Measurements from ENCODE around the gene CXCL6. TPM values are rescaled to one million over a fixed set of nuclear protein-coding genes. Genes with fewer than 3 reads are reported as not detected.

CXCL6 gene
- total RNA-seq, 1 experiment from 2014 or later = 23.4 TPM

DNA sequence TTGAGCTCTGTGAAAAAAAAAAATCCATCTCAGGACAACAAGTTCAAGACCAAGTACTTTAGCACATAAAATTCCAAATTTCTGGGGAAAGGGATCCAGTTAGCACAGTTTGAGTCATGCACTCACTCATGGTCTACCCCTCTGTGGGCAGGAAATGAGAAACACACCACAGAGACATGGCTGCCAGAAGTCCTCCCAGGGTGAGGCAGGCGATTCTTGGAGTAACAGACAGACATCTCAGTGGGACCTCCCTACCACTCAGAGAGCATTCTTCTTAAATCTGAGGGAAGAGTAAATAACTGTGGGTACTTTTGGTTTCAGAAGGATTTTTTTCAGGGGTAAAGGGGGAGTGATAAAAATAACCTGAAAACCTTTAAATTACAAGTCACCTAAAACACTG lies 46.8 kb downstream of the CXCL6 start:
- Histone ChIP-seq H3K9me3 (ENCODE audit: low read length) (no peaks in the 10 kb centered on the region), H3K9ac (ENCODE audit: low read length) (peak overlapping the region; percentile 10; the same call in 1 of the 2 replicates), H3K4me2 (ENCODE audit: low read length) (peak overlapping the region; percentile 27), H3K79me2 (ENCODE audit: low read length) (no peaks in the 10 kb centered on the region), H3K9me2 (replicated peaks; ENCODE audit: low read length) (no peaks in the 10 kb centered on the region; the same call in 1 of the 2 replicates), H3F3A (ENCODE audit: low read length, unreplicated experiment) (peaks cover 3% of the 10 kb centered on the region), H4K20me1 (ENCODE audit: low read length) (no peaks in the 10 kb centered on the region), H3K36me3 (ENCODE audit: low read depth, low read length) (no peaks in the 10 kb centered on the region), H3K27ac (ENCODE audit: low read length) (peak overlapping the region; percentile 33), H2AFZ (ENCODE audit: low read length) (peak overlapping the region; percentile 29; the same call in 1 of the 2 replicates), H3K4me1 (ENCODE audit: insufficient read depth, low read length) (peaks cover 45% of the 10 kb centered on the region), H3K27me3 (ENCODE audit: low read length) (no peaks in the 10 kb centered on the region), H3K4me3 (ENCODE audit: low read length) (no peak overlapping the region)
- TF ChIP-seq CTCF (conservative IDR thresholded peaks at IDR 0.05; ENCODE audit: low read depth, low read length) = no peak
- TF ChIP-seq EZH2 (IDR thresholded peaks at IDR 0.05; ENCODE audit: low read length, unreplicated experiment) = no peak
- no peak for TF ChIP-seq EZH2phosphoT487 (IDR thresholded peaks at IDR 0.05; ENCODE audit: borderline replicate concordance, low read length)
- DNase-seq (peak; percentile 84), ATAC-seq (peak; percentile 72)
- ChIA-PET POLR2A (ENCODE audit: unreplicated experiment) (no interaction called here), CTCF (interaction anchor here (0.6 kb wide), 1 partner anchor 660 kb away, joined by 3 read pairs; no protein-coding TSS in a partner anchor)
- intact Hi-C loops (cut with micrococcal nuclease) = no loop called here
- no TSS peak for BruUV-seq (replicated peaks)

DNA sequence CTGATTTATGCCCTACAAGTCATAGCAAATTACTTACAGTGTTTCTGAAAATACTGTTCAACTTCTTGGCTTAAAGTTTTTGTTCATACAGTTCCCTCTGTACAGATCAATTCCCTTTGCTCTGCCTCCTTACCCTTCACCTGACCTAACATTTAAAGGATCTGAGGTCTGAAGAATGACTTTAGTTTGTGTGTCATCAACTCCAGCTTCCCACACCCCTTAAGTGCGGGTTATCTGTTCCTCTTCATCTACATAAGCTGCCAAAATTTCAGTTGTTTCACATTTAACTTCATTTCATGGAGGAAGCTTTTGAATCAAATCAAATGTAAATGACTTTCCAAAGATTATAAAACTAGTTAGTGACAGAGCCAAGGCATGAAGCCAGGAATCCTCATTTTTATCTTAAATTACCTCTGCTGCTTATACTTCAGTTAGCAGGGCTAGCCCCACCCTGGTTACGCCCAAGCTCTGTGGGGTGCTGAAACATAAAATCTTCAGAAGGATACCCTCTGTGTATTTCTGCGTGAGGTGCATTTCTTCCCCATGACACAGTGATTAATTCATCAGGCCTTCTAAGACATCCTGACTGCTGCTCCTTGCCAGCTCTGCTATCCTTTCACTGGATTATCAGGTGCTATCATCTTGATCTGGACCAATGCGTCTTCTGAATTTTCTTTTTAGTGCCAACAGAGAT lies 49.2 kb downstream of the CXCL6 start:
- H3F3A ChIP-seq (ENCODE audit: low read length, unreplicated experiment) = peaks cover 3% of the 10 kb centered on the region
- H3K9me2 ChIP-seq (replicated peaks; ENCODE audit: low read length) = no peaks in the 10 kb centered on the region; the same call in 1 of the 2 replicates
- H3K9me3 ChIP-seq (ENCODE audit: low read length) = no peaks in the 10 kb centered on the region
- H3K9ac ChIP-seq (ENCODE audit: low read length) = peak overlapping the region; percentile 1; the same call in 1 of the 2 replicates
- H3K36me3 ChIP-seq (ENCODE audit: low read depth, low read length) = no peaks in the 10 kb centered on the region
- no TSS peak for BruUV-seq (replicated peaks)
- intact Hi-C loops (cut with micrococcal nuclease) = no loop called here
- H2AFZ ChIP-seq (ENCODE audit: low read length) = peak overlapping the region; percentile 71
- no peaks in the 10 kb centered on the region for H3K79me2 ChIP-seq (ENCODE audit: low read length)
- peak overlapping the region; percentile 34 for H3K4me3 ChIP-seq (ENCODE audit: low read length)
- ChIA-PET POLR2A (ENCODE audit: unreplicated experiment) (interaction anchor here (0.7 kb wide), 1 partner anchor 32 kb away, joined by 3 read pairs; no protein-coding TSS in a partner anchor), CTCF (no interaction called here)
- TF ChIP-seq EZH2 (IDR thresholded peaks at IDR 0.05; ENCODE audit: low read length, unreplicated experiment) (no peak), CTCF (conservative IDR thresholded peaks at IDR 0.05; ENCODE audit: low read depth, low read length) (no peak), EZH2phosphoT487 (IDR thresholded peaks at IDR 0.05; ENCODE audit: borderline replicate concordance, low read length) (no peak)
- DNase-seq (peak; percentile 88), ATAC-seq (peak; percentile 91)
- peak overlapping the region; percentile 70 for H3K4me2 ChIP-seq (ENCODE audit: low read length)
- H3K27ac ChIP-seq (ENCODE audit: low read length) = peak overlapping the region; percentile 63
- peaks cover 53% of the 10 kb centered on the region for H3K4me1 ChIP-seq (ENCODE audit: insufficient read depth, low read length)
- H3K27me3 ChIP-seq (ENCODE audit: low read length) = no peaks in the 10 kb centered on the region
- no peaks in the 10 kb centered on the region for H4K20me1 ChIP-seq (ENCODE audit: low read length)

Other genes starting within 250 kb of the CXCL6 start
- gene RASSF6, start 216.2 kb upstream of the CXCL6 start, total RNA-seq (2014; rRNA removed) = 0.69 and 1.1 TPM in 2 replicates
- 360 and 477 TPM in 2 replicates for gene CXCL8, start 96.1 kb upstream of the CXCL6 start, total RNA-seq (2014; rRNA removed)
- not detected in 2 replicates for gene PF4V1, start 16.6 kb downstream of the CXCL6 start, total RNA-seq (2014; rRNA removed)
- gene CXCL1, start 32.7 kb downstream of the CXCL6 start, total RNA-seq (2014; rRNA removed) = 239 and 267 TPM in 2 replicates
- gene PF4, start 145.3 kb downstream of the CXCL6 start, total RNA-seq (2014; rRNA removed) = 0.58 and 0.63 TPM in 2 replicates
- not detected in 2 replicates for gene PPBP, start 151.5 kb downstream of the CXCL6 start, total RNA-seq (2014; rRNA removed)
- gene CXCL5, start 162.0 kb downstream of the CXCL6 start, total RNA-seq (2014; rRNA removed) = 0.55 and 1.0 TPM in 2 replicates
- gene CXCL3, start 202.0 kb downstream of the CXCL6 start, total RNA-seq (2014; rRNA removed) = 25.1 and 28.9 TPM in 2 replicates

Measured in PC-3 (cell line).